GM19193 (cell line): ENCODE data around the gene MYCN.

Source experiments
- POLR2A ChIP-seq: IDR thresholded peaks from 4 replicates; pipeline ENCODE4 v1.6.1; 2011; ENCODE audit not compliant: insufficient read depth, insufficient read length; ENCODE audit errors: extremely low read depth

MYCN gene

GRCh38 chr2:15939854-15940660, at the start of gene MYCN:
MYCN (plus strand) TSS chr2:15940550; CDS start chr2:15942065, 1,515 bp downstream.
- no peak for TF ChIP-seq POLR2A

GRCh38 chr2:15890936-15891905, 49.1 kb upstream of the MYCN start:
- TF ChIP-seq POLR2A, result no peak

- no peak for TF ChIP-seq POLR2A
Measured at GRCh38 chr2:15892151-15892880, 48.0 kb upstream of the MYCN start.

- TF ChIP-seq POLR2A, result no peak
Measured at GRCh38 chr2:15893085-15893484, 47.3 kb upstream of the MYCN start.

GRCh38 chr2:15893689-15894480, 46.5 kb upstream of the MYCN start:
- no peak for TF ChIP-seq POLR2A

- TF ChIP-seq POLR2A, result no peak
Measured at GRCh38 chr2:15894481-15895144, 45.7 kb upstream of the MYCN start.

GRCh38 chr2:15895615-15896469, 44.5 kb upstream of the MYCN start:
- no peak for TF ChIP-seq POLR2A

- TF ChIP-seq POLR2A, result no peak
Measured at GRCh38 chr2:15896859-15897258, 43.5 kb upstream of the MYCN start.

- no peak for TF ChIP-seq POLR2A
Measured at GRCh38 chr2:15897431-15898098, 42.8 kb upstream of the MYCN start.

- no peak for TF ChIP-seq POLR2A
Measured at GRCh38 chr2:15899327-15899612, 41.1 kb upstream of the MYCN start.

GRCh38 chr2:15899751-15900493, 40.4 kb upstream of the MYCN start:
- TF ChIP-seq POLR2A, result no peak
